GM18499 (cell line): Measurements from ENCODE around the gene TBC1D24.
"Not testable (repeated sequence)": the region's sequence is repeated elsewhere in the genome, so short reads cannot be mapped to it uniquely, and the experiment has no call there.

Experiments used
- ATAC-seq: cut with Tn5 transposase; IDR thresholded peaks from one replicate; pipeline ENCODE4 v1.9.1; 2021; ENCODE audit warnings: moderate number of reproducible peaks; ENCODE audit not compliant: insufficient read depth, unreplicated experiment

Gene TBC1D24

DNA sequence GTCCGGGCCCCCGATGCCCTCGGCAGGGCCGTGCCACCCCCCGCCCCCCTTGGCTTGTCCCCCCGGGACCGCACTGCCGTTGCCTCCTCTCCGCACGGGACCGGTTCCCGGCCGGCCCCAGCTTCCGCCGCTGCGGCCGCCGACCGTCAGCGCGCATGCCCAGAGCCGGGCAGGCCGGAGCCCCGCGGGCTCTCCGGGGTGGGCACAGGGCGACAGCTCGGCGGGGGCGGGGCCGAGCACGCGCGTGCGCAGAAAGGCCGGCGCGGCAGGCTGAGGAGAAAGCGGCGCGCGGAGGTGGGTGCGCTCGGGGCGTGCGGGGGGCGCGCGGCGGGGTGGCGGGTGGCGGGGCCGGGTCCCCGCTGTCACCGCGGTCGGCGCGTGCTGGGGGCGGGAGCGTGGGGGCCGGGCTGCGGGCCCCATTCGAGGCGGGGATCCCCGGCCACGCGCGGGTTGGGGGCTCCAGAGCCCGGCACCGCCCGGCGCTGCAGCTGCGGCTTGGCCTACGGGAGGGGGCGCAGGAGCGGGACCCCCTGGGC is at the start of gene TBC1D24:
Gene TBC1D24 (plus strand): TSS at position 251 of the 536 bp plus-strand sequence. CDS start 21,022 bp downstream, outside the sequence.
- no peak for ATAC-seq

GRCh38 chr16:2425825-2426430 is 49.0 kb upstream of the TBC1D24 start:
- no peak for ATAC-seq

DNA sequence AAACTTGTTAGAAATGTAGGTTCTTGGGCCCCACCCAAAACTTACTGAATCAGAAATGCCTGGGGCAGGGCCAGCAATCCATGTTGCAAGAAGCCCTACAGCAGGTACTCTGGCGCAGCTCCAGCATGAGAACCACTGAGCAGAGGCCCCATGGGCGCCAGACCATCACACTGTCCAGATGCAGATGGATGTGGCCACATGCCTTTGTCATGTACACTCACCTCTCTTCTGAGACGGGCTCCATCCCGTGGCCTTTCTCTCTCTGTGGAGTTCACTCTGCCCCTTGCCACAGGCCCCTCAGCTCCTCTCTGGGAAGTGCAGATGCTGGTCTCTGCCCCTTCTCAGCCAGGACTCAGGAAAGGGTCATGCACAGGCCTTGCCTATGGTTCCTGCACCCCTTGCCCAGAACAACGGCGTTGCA is 48.0 kb upstream of the TBC1D24 start:
- ATAC-seq, result no peak

DNA sequence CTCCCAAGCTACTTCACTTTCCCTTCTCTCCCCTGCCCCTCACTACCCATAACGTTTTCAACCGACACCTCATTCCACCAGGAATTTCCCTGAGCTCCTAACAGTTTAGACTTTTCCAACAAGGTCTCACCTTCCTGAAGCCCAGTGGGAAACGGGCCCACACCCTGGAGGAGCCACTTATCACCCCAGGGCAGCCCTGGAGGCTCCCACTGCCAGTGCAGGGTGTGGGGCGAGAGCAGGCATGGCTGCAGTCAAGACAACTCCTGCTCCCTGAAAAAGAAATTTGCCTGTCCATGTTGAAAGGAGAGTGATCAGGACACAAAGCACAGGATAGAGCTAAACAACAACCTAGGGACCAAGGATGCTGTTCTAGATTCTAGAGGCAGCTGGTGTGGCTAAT is 47.4 kb upstream of the TBC1D24 start:
- ATAC-seq, result no peak

GRCh38 chr16:2428051-2428783 is 46.7 kb upstream of the TBC1D24 start:
- ATAC-seq, result no peak

DNA sequence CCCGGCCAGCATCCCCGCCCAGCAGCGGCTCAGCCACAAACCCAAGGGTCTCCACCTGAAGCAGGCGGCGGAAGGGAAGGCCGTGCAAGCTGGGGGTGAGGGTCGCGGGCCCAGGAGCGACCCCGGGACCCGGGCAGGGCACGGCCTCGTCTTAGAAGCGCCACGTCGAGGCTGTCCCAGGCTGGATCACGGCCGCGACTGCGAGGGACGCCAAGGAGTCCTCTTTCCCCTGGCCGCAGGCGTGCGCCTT is 46.2 kb upstream of the TBC1D24 start:
- ATAC-seq, result peak; percentile 11

DNA sequence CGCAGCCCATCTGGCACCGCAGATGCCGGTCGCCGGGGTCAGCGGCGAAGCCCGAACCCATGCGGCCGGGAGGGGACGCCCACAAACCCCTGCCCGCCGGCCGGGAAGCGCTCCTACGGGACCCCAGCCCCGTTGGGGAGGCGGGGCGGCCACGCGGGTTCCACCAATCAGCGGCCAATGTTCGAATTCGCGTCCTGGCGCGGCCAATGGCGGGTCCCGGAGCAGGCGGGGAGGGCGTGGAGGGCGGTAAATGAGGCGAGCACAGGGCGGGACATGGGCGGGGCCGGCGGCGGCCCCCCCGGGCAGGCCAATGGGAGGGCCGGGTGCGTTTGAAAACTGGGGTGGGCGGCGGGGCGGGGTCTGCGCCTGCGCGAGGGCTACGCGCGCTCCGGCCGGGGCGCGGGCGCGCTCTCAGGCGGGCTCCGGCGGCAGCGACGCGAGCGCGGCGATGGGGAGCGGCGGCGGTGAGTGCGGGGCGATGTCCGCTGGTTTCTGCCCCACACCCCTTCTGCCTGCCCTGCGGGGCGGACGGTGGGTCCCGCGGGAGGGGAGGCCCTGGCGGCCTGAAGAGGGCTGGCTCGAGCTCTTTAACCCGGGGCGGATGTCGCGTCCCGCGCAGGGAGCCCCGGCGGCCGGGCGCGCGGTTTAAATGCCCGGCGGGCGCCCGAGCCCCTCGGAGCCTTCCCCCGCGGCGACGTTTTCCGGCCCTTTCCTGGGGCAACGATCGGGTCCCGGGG is 45.7 kb upstream of the TBC1D24 start, which contains the start of gene CCNF:
Gene CCNF (plus strand): TSS at position 414 of the 737 bp plus-strand sequence. CDS start 35 bp downstream, at position 449.
- ATAC-seq, result peak; percentile 60

DNA sequence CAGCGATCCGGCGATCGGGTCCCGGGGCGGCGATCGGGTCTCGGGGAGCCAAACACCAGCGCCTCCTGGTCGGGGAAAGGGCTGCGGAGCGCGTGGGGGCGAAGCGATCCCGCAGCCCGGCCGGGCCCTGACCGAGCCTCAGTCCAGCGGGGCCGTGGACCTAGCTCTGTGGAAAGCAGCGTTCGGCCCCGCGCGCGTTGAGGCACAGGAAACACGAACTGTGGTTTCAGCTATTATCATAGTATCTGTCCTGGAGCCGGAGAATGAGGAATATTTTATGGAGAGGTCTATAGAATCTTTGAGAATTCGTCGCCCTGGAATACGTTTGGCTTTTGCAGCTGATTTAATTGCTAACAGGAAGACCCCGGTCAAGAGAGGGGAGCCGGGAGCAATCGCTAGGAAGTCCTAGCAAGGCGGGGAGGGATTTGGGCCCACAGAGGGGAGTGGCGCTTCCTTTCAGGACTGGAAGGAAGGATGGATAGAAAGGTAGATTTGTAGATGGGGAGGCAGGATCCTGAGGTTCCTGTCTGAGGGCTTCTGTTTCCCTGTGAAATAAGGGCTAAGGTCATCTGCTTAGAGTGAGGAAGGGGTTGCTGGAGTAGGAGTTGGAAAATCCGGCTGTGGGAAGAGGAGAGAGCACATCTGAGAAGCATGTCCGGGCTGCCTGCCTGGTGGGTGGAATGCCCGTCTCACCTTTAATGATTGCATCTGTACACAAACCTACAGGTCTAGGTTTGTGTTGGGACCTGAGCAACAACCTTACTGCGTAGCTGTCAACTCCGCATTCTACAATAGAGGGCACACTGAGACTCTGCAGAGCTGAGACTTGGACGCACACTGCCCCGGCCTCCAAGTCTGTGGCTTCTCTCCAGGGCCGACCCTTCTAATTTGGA is 44.9 kb upstream of the TBC1D24 start:
- no peak for ATAC-seq

DNA sequence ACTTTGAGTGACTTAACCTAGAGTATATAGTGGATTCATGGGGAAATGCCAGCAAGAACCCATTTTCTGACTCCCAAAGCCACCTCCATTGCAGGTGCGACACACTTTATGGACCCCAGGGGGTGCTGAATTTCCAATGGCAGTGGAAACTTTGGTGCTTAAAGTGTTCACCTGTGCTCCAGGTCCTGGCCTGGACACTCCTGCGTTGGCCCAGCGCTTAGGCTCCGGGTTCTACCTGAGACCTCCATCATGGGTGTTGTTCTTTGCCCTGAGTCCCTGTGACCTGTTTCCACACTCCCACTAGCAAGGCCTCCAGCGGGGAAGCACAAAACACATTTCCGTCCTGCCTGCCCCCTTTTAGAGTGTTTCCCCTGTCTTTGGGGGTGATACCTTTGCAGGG is 42.6 kb upstream of the TBC1D24 start:
- ATAC-seq, result no peak

DNA sequence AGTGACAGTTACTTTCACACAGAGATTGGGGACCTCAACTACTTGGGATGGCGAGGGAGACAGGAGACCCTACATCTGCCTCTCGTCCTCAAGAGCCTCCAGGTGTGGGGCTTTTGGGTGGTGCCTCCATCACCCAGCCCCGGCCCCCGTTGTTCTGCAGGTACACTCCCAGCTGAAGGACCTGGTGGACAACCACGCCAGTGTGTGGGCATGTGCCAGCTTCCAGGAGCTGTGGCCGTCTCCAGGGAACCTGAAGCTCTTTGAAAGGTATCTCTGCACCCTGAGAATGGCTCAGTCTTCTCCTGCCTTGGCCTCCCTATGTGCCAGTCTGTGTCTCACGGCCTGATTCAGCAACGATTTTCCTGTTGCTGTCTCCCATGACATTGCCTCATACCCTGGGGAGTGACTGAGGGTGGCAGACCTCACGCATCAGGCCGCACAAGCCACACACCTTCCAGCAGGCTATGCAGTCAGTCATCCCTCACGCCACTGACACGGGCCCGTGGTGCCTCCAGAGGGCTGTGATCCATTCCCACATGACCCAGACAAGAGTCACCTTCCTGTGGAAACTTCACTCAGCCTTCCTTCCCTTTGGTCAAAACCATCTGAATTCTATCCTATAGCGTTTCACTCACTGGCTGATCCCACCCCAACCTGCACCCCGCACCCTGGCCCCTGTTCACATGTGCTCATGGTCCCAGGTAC is 42.0 kb upstream of the TBC1D24 start:
- ATAC-seq, result no peak

DNA sequence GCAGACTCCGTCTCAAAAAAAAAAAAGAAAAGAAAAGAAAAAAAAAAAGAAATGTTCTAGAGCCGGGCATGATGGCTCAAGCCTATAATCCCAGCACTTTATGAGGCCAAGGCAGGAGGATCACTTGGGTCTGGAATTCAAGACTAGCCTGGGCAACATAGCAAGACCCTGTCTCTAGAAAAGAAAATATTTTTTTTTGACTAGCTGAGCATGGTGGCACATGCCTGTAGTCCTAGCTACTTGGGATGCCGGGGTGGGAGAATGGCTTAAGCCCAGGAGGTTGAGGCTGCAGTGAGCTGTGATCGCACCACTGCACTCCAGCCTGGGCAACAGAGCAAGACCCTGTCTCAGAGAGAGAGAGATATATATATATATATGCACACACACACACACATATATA is 39.7 kb upstream of the TBC1D24 start:
- ATAC-seq, result not testable (repeated sequence)

GRCh38 chr16:2436110-2436509 is 38.8 kb upstream of the TBC1D24 start:
- ATAC-seq, result no peak

GRCh38 chr16:2437032-2437790 is 37.7 kb upstream of the TBC1D24 start:
- ATAC-seq, result no peak

DNA sequence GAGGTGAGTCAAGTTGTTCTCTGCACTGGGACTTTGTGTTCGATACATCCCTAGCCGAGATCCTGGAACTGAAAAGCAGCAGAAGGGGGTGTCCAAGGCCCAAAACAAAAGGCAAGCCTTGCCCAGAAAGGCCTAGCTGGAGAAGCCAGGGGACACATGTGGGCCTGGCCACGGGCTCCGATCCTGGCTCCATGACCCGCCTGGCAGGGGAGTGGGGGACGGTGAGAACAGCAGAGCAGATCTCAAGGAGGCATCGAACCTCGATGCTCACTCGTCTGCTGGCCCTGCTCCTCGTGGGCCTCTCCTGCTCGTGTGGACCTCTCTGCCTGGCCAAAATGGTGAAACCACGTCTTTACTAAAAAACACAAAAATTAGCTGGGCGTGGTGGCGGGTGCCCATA is 36.8 kb upstream of the TBC1D24 start:
- no peak for ATAC-seq

GRCh38 chr16:2439598-2439997 is 35.3 kb upstream of the TBC1D24 start:
- no peak for ATAC-seq

- ATAC-seq, result not testable (repeated sequence)
Observed at GRCh38 chr16:2441143-2441804, 33.7 kb upstream of the TBC1D24 start.

GRCh38 chr16:2443555-2443954 is 31.4 kb upstream of the TBC1D24 start:
- ATAC-seq, result no peak

GRCh38 chr16:2447920-2448583 is 26.9 kb upstream of the TBC1D24 start:
- no peak for ATAC-seq
